Calu3 (cell line): ENCODE results near the gene RSPO1. TPM values are rescaled to one million over a fixed set of nuclear protein-coding genes. Genes with fewer than 3 reads are reported as not detected.

Experiments
- BruUV-seq: library from RNA; stranded (reverse); fragments of 400-500 nt; replicated peaks from 2 replicates; lab custom pipeline; 2021; lab: Mats Ljungman, UMichigan
- CTCF ChIA-PET: fragments of 300-600 bp; sonication (Branson Sonifier 250); formaldehyde crosslinking; loops from one replicate; lab custom pipeline; 2022; ENCODE audit warnings: antibody characterized with exemption; lab: Charles Lee
- DNase-seq: peaks from one replicate; pipeline ENCODE4 v3.0.0; 2022
- H3K27ac Mint-ChIP-seq: one replicate; pipeline ENCODE4 v1.8.0; 2022; ENCODE audit warnings: mixed read lengths; ENCODE audit not compliant: unreplicated experiment
- H3K27me3 Mint-ChIP-seq: one replicate; pipeline ENCODE4 v1.8.0; 2022; ENCODE audit warnings: mixed read lengths; ENCODE audit not compliant: unreplicated experiment
- H3K36me3 Mint-ChIP-seq: one replicate; pipeline ENCODE4 v1.8.0; 2022; ENCODE audit warnings: mild to moderate bottlenecking, moderate library complexity, mixed read lengths; ENCODE audit not compliant: insufficient read depth, unreplicated experiment
- H3K4me1 Mint-ChIP-seq: one replicate; pipeline ENCODE4 v1.8.0; 2022; ENCODE audit warnings: mild to moderate bottlenecking, low read depth, mixed read lengths; ENCODE audit not compliant: unreplicated experiment
- H3K4me3 Mint-ChIP-seq: one replicate; pipeline ENCODE4 v1.8.0; 2022; ENCODE audit warnings: mild to moderate bottlenecking, low read depth, moderate library complexity, mixed read lengths; ENCODE audit not compliant: unreplicated experiment
- H3K9me3 Mint-ChIP-seq: one replicate; pipeline ENCODE4 v1.8.0; 2022; ENCODE audit warnings: low read depth, mixed read lengths; ENCODE audit not compliant: unreplicated experiment
- intact Hi-C: fragments of 100-400 bp; cut with micrococcal nuclease; formaldehyde crosslinking; loops from one replicate; pipeline ENCODE4 v1.10.0; 2022; ENCODE audit not compliant: unreplicated experiment
- total RNA-seq: library from RNA; stranded (reverse); gene quantifications from 2 replicates; pipeline ENCODE4 v1.2.3, GENCODE V29; 2022
- TF ChIP-seq, protein P1 (sequence below): fragments of 200-600 bp; IDR thresholded peaks from one replicate; pipeline ENCODE4 v1.8.0; 2022; ENCODE audit warnings: antibody characterized with exemption; ENCODE audit not compliant: unreplicated experiment

Gene RSPO1
- total RNA-seq, 1 experiment from 2014 or later: not detected

DNA sequence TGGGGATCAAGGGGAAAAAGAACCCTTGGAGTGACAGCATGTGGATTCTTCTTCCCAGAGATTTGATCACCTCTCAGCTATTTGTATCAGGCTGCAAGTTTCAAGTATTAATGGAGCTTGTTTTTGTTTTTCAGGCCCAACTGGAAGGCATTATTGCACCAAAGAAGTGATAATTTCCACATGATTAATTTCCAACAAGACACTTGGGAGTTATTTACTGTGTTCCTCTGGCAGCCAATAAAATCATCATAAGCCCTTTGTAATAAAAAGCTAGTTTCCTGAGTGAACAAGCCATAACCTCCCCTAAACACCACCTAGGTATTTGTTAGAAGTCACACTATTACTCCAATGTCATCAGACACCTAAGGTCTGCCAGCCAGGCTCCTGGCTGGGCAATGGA lies 69.8 kb downstream of the RSPO1 start:
- Mint-ChIP-seq H3K27ac (no peak overlapping the region), H3K27me3 (no peaks in the 10 kb centered on the region), H3K4me3 (no peak overlapping the region), H3K9me3 (no peaks in the 10 kb centered on the region), H3K4me1 (no peaks in the 10 kb centered on the region), H3K36me3 (peaks cover 39% of the 10 kb centered on the region)
- CTCF ChIA-PET: interaction anchor here (1.6 kb wide), 1 partner anchor 8 kb away, joined by 3 read pairs; no protein-coding TSS in a partner anchor
- no TSS peak for BruUV-seq
- TF ChIP-seq, protein P1, sequence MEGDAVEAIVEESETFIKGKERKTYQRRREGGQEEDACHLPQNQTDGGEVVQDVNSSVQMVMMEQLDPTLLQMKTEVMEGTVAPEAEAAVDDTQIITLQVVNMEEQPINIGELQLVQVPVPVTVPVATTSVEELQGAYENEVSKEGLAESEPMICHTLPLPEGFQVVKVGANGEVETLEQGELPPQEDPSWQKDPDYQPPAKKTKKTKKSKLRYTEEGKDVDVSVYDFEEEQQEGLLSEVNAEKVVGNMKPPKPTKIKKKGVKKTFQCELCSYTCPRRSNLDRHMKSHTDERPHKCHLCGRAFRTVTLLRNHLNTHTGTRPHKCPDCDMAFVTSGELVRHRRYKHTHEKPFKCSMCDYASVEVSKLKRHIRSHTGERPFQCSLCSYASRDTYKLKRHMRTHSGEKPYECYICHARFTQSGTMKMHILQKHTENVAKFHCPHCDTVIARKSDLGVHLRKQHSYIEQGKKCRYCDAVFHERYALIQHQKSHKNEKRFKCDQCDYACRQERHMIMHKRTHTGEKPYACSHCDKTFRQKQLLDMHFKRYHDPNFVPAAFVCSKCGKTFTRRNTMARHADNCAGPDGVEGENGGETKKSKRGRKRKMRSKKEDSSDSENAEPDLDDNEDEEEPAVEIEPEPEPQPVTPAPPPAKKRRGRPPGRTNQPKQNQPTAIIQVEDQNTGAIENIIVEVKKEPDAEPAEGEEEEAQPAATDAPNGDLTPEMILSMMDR: no peak
- intact Hi-C loops: no loop called here
- no peak for DNase-seq

DNA sequence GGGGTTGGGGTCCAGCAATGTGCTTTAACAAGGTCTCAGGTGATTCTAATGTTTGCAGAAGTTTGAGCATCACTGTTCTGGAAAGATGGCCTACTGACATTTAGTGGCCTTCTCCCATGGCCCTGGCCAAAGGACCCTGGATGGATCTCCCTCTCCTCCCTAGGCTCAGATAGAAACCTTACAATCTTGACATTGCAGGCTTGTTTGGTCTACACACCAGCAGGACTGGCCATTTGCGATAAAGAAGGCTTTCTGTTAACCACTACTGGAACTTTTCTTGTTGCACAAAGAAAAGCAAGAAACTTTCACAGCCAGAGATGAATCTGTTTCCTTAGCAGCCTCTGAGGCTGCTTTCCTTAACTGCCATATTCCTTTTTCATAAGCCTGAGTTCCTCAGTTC lies 71.7 kb downstream of the RSPO1 start:
- peaks cover 25% of the 10 kb centered on the region for H3K36me3 Mint-ChIP-seq
- BruUV-seq: no TSS peak
- no peak overlapping the region for H3K4me3 Mint-ChIP-seq
- H3K27ac Mint-ChIP-seq: no peak overlapping the region
- no peak for DNase-seq
- CTCF ChIA-PET: interaction anchor here (1.6 kb wide), 1 partner anchor 10 kb away, joined by 3 read pairs; no protein-coding TSS in a partner anchor
- no peaks in the 10 kb centered on the region for H3K9me3 Mint-ChIP-seq
- intact Hi-C loops: no loop called here
- no peaks in the 10 kb centered on the region for H3K27me3 Mint-ChIP-seq
- no peaks in the 10 kb centered on the region for H3K4me1 Mint-ChIP-seq
- TF ChIP-seq, protein P1: no peak

Other genes starting within 250 kb of the RSPO1 start
- gene ZC3H12A, start 160.3 kb downstream of the RSPO1 start, total RNA-seq: 64.4 and 94.1 TPM in 2 replicates
- 60.1 and 70.8 TPM in 2 replicates for gene MEAF6, start 120.1 kb downstream of the RSPO1 start, total RNA-seq
- 21.0 and 25.7 TPM in 2 replicates for gene SNIP1, start 80.6 kb downstream of the RSPO1 start, total RNA-seq
- gene DNALI1, start 78.0 kb downstream of the RSPO1 start, total RNA-seq: 4.8 and 5.2 TPM in 2 replicates
- 74.7 and 75.0 TPM in 2 replicates for gene GNL2, start 39.0 kb downstream of the RSPO1 start, total RNA-seq
- 33.2 and 34.5 TPM in 2 replicates for gene CDCA8, start 57.6 kb upstream of the RSPO1 start, total RNA-seq
- gene EPHA10, start 130.2 kb upstream of the RSPO1 start, total RNA-seq: 7.8 and 10.7 TPM in 2 replicates
- 28.1 and 28.6 TPM in 2 replicates for gene MANEAL, start 159.0 kb upstream of the RSPO1 start, total RNA-seq
- gene C1orf122, start 172.9 kb upstream of the RSPO1 start, total RNA-seq: 41.3 and 43.6 TPM in 2 replicates
- gene YRDC, start 173.3 kb upstream of the RSPO1 start, total RNA-seq: 18.6 and 18.8 TPM in 2 replicates
- 27.1 and 34.3 TPM in 2 replicates for gene MTF1, start 224.7 kb upstream of the RSPO1 start, total RNA-seq